Measurements from ENCODE around the gene PXK.

GRCh38 chr3:58434990-58435389 lies 102.3 kb downstream of the PXK start:
- TF ChIP-seq CTCF (IDR thresholded peaks at IDR 0.05): no peak
- no peak for TF ChIP-seq POLR2A (IDR thresholded peaks at IDR 0.05)
